ENCODE results near the gene FEM1C. TPM values are rescaled to one million over a fixed set of nuclear protein-coding genes. Genes with fewer than 3 reads are reported as not detected.

The FEM1C gene
- total RNA-seq, 4 donors from 2014 or later, result 17.3 to 31.9 (median 28.2) TPM

GRCh38 chr5:115516372-115516771 is 28.2 kb downstream of the FEM1C start:
- Histone ChIP-seq H3K27ac (no peak overlapping the region), H3K36me3 (peaks cover 0 to 3% (median 0%) of the 10 kb centered on the region in 3 donors), H3K27me3 (no peaks in the 10 kb centered on the region), H3K4me3 (no peak overlapping the region), H3K4me1 (no peaks in the 10 kb centered on the region), H3K9me3 (no peaks in the 10 kb centered on the region)
- TF ChIP-seq POLR2A (IDR thresholded peaks at IDR 0.05) (no peak), CTCF (IDR thresholded peaks at IDR 0.05) (no peak)
- no peak for DNase-seq

- DNase-seq, result no peak
- Histone ChIP-seq H3K36me3 (peaks cover 0 to under 1% (median 0%) of the 10 kb centered on the region in 3 donors), H3K27ac (no peak overlapping the region), H3K4me3 (no peak overlapping the region), H3K9me3 (no peaks in the 10 kb centered on the region), H3K27me3 (no peaks in the 10 kb centered on the region), H3K4me1 (no peaks in the 10 kb centered on the region)
- TF ChIP-seq CTCF (IDR thresholded peaks at IDR 0.05) (no peak), POLR2A (IDR thresholded peaks at IDR 0.05) (no peak)
Observed at GRCh38 chr5:115514220-115514619, 30.4 kb downstream of the FEM1C start.

- no peak for TF ChIP-seq CTCF (IDR thresholded peaks at IDR 0.05)
- no peak for TF ChIP-seq POLR2A (IDR thresholded peaks at IDR 0.05)
- no peaks in the 10 kb centered on the region for H3K4me1 ChIP-seq
- no peak for DNase-seq
- no peak overlapping the region for H3K4me3 ChIP-seq
- no peaks in the 10 kb centered on the region for H3K27me3 ChIP-seq
- no peaks in the 10 kb centered on the region for H3K9me3 ChIP-seq
- H3K36me3 ChIP-seq, result no peaks in the 10 kb centered on the region
- no peak overlapping the region for H3K27ac ChIP-seq
Observed at GRCh38 chr5:115511632-115512031, 32.9 kb downstream of the FEM1C start.

DNA sequence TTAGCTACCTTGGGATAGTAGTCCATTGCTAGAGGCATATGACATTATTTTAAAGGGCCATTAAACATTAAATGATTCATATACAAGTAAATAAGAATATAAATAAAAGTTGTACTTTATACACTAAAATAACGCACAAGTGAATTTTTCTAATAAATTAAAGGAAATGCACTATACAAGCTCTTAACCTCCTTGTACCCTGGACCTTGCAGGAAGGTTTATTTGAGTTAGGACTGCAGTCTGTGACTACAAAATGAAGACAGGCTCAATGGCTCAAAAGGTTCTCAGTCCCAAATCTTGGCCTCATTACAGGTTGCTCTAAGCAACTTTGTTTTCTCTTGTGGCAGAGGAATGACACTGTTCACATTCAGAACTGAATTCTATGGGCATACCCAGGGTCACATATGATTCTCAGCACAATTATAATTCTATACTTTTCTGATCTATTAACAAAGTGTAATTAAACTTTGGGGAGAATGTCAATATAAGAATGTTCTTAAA is 34.4 kb downstream of the FEM1C start:
- no peaks in the 10 kb centered on the region for H3K4me1 ChIP-seq
- no peaks in the 10 kb centered on the region for H3K36me3 ChIP-seq
- H3K27me3 ChIP-seq, result no peaks in the 10 kb centered on the region
- TF ChIP-seq POLR2A (IDR thresholded peaks at IDR 0.05) (no peak), CTCF (IDR thresholded peaks at IDR 0.05) (no peak)
- no peaks in the 10 kb centered on the region for H3K9me3 ChIP-seq
- H3K27ac ChIP-seq, result no peak overlapping the region
- no peak overlapping the region for H3K4me3 ChIP-seq
- no peak for DNase-seq

DNA sequence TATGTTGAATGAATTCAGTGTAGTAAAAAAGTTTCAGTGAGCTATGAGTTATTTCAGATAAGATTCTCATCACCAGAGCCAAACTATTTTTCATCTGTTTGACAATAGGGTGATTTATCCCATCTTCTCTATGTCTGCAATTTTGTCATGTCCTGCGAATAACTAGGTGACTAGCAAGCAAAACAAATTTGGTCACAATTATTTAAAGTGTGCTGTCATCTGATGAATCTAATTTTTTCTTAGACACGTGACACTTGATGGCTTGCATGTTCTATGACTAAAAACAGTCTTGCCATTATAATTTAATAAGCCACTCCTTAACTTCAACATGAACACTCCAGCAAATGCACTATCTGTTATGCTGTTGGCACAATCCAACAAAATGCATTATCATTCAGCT is 35.0 kb downstream of the FEM1C start:
- no peaks in the 10 kb centered on the region for H3K9me3 ChIP-seq
- no peak overlapping the region for H3K4me3 ChIP-seq
- TF ChIP-seq POLR2A (IDR thresholded peaks at IDR 0.05) (no peak), CTCF (IDR thresholded peaks at IDR 0.05) (no peak)
- H3K27ac ChIP-seq, result no peak overlapping the region
- no peaks in the 10 kb centered on the region for H3K36me3 ChIP-seq
- no peak for DNase-seq
- H3K27me3 ChIP-seq, result no peaks in the 10 kb centered on the region
- no peaks in the 10 kb centered on the region for H3K4me1 ChIP-seq

- H3K27me3 ChIP-seq, result no peaks in the 10 kb centered on the region
- no peaks in the 10 kb centered on the region for H3K9me3 ChIP-seq
- no peak for TF ChIP-seq CTCF (IDR thresholded peaks at IDR 0.05)
- no peak for TF ChIP-seq POLR2A (IDR thresholded peaks at IDR 0.05)
- H3K4me1 ChIP-seq, result no peaks in the 10 kb centered on the region
- H3K4me3 ChIP-seq, result no peak overlapping the region
- no peaks in the 10 kb centered on the region for H3K36me3 ChIP-seq
- no peak for DNase-seq
- no peak overlapping the region for H3K27ac ChIP-seq
Observed at GRCh38 chr5:115507681-115508080, 36.9 kb downstream of the FEM1C start.
